22Rv1 (cell line): Measurements from ENCODE around the gene LRRC36.

Source experiments
- CTCF ChIP-seq: fragments of 450-650 bp; IDR thresholded peaks from 2 replicates; pipeline ENCODE4 v1.5.1; 2017; ENCODE audit warnings: mild to moderate bottlenecking
- ZFX ChIP-seq: fragments of 450-650 bp; IDR thresholded peaks from 2 replicates; pipeline ENCODE4 v1.6.1; 2017; ENCODE audit warnings: antibody characterized with exemption, borderline replicate concordance

DNA sequence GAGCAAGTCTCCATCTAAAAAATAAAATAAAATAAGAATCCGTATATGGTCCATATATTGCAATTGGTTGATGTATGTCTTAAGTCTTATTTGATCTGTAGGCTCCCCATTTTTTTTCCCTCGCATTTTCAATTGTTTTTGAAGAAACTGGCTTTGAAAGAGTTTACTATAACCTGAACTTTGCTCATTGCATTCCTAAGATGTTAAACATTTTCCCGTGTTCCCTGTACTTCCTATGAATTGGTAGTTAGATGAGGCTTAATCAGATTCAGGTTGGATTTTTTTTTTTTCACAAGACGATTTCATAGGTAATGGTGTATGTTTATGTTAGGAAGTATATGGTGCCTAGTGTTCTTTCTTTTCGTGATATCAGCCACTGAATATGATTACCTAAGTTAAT lies 3.3 kb downstream of the LRRC36 start:
- TF ChIP-seq CTCF (no peak), ZFX (no peak)
